T-helper 2 cell treated with Interferon-gamma antibody and Interleukin-4, amounts not matched to agents 100 ng/mL and 5 ng/mL, for 36 hours (primary cell): Measurements from ENCODE around the gene C10orf143. TPM values are rescaled to one million over a fixed set of nuclear protein-coding genes. Genes with fewer than 3 reads are reported as not detected.

Source experiments
- intact Hi-C: fragments of 100-400 bp; cut with micrococcal nuclease; formaldehyde crosslinking; loops from one replicate; pipeline ENCODE4 v1.15.1; 2023
- total RNA-seq: library from RNA; stranded (reverse); gene quantifications from 2 replicates; pipeline ENCODE4 v1.2.3, GENCODE V29; 2022

C10orf143 gene
- total RNA-seq, 1 donor from 2014 or later: 4.9 TPM

- intact Hi-C loops: no loop called here
Measured at GRCh38 chr10:130061760-130062159, 48.9 kb downstream of the C10orf143 start.

GRCh38 chr10:130054021-130054420 is 56.6 kb downstream of the C10orf143 start:
- intact Hi-C loops: no loop called here

GRCh38 chr10:130053561-130053960 is 57.1 kb downstream of the C10orf143 start:
- intact Hi-C loops: no loop called here

- intact Hi-C loops: no loop called here
Measured at GRCh38 chr10:130052193-130052592, 58.4 kb downstream of the C10orf143 start.

- intact Hi-C loops: no loop called here
Measured at GRCh38 chr10:130050721-130051120, 59.9 kb downstream of the C10orf143 start.

GRCh38 chr10:130049987-130050386 is 60.6 kb downstream of the C10orf143 start:
- intact Hi-C loops: no loop called here

- intact Hi-C loops: no loop called here
Measured at GRCh38 chr10:130049244-130049643, 61.4 kb downstream of the C10orf143 start.

- intact Hi-C loops: no loop called here
Measured at GRCh38 chr10:130048081-130048480, 62.5 kb downstream of the C10orf143 start.

- intact Hi-C loops: no loop called here
Measured at GRCh38 chr10:130047336-130047735, 63.3 kb downstream of the C10orf143 start.

GRCh38 chr10:130046591-130046990 is 64.0 kb downstream of the C10orf143 start:
- intact Hi-C loops: no loop called here

- intact Hi-C loops: no loop called here
Measured at GRCh38 chr10:130045801-130046321, 64.8 kb downstream of the C10orf143 start.

GRCh38 chr10:130045091-130045652 is 65.5 kb downstream of the C10orf143 start:
- intact Hi-C loops: no loop called here

- intact Hi-C loops: no loop called here
Measured at GRCh38 chr10:130044067-130045061, 66.3 kb downstream of the C10orf143 start.

- intact Hi-C loops: no loop called here
Measured at GRCh38 chr10:130043491-130043890, 67.1 kb downstream of the C10orf143 start.

GRCh38 chr10:130042381-130042780 is 68.2 kb downstream of the C10orf143 start:
- intact Hi-C loops: no loop called here

- intact Hi-C loops: no loop called here
Measured at GRCh38 chr10:130041451-130042371, 68.9 kb downstream of the C10orf143 start.

GRCh38 chr10:130040817-130041330 is 69.8 kb downstream of the C10orf143 start:
- intact Hi-C loops: no loop called here

GRCh38 chr10:130040351-130040750 is 70.3 kb downstream of the C10orf143 start:
- intact Hi-C loops: no loop called here

GRCh38 chr10:130039141-130039540 is 71.5 kb downstream of the C10orf143 start:
- intact Hi-C loops: no loop called here

GRCh38 chr10:130038611-130039109 is 72.0 kb downstream of the C10orf143 start:
- intact Hi-C loops: no loop called here
